ENCODE data around the gene OR10D3. TPM values are rescaled to one million over a fixed set of nuclear protein-coding genes. Genes with fewer than 3 reads are reported as not detected.
A peak's percentile ranks its signal among the peaks of the same experiment; 100 is the strongest.
"Not testable (repeated sequence)": the region's sequence is repeated elsewhere in the genome, so short reads cannot be mapped to it uniquely, and the experiment has no call there.

Gene OR10D3
- total and polyA plus RNA-seq, 8 donors: not detected

DNA sequence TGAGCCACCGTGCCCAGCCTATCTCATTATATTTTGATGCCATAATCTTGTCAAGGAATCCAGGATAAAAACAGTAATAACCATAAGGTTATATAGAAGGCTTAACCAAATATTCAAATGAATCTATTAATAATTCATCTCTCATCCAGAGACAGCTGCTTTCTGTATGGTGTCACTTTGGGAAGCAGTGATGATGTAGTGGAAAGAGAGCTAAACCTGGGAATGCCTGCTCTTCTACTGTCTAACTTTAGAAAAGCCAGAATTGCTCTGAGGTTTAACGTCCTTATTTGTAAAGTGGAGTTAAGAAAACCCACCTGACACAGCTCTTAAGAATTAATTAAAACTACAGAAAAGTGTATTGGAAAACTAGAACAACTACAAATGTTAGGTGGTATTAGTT, 29.3 kb upstream of the OR10D3 start:
- FAIRE-seq: no peak
- ATAC-seq: no peak
- no peak for DNase-seq
- TF ChIP-seq, protein P1, sequence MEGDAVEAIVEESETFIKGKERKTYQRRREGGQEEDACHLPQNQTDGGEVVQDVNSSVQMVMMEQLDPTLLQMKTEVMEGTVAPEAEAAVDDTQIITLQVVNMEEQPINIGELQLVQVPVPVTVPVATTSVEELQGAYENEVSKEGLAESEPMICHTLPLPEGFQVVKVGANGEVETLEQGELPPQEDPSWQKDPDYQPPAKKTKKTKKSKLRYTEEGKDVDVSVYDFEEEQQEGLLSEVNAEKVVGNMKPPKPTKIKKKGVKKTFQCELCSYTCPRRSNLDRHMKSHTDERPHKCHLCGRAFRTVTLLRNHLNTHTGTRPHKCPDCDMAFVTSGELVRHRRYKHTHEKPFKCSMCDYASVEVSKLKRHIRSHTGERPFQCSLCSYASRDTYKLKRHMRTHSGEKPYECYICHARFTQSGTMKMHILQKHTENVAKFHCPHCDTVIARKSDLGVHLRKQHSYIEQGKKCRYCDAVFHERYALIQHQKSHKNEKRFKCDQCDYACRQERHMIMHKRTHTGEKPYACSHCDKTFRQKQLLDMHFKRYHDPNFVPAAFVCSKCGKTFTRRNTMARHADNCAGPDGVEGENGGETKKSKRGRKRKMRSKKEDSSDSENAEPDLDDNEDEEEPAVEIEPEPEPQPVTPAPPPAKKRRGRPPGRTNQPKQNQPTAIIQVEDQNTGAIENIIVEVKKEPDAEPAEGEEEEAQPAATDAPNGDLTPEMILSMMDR (IDR thresholded peaks at IDR 0.05): no peak
- Histone ChIP-seq H3K4me3 (no peak overlapping the region), H3K4me1 (no peaks in the 10 kb centered on the region), H3K9me3 (no peaks in the 10 kb centered on the region), H3K27ac (no peak overlapping the region), H3K27me3 (no peaks in the 10 kb centered on the region), H3K36me3 (no peaks in the 10 kb centered on the region)
- intact Hi-C loops (cut with DNase I): no loop called here
- 55 to 67% methylated on average over 2 of the region's 2 CpGs for WGBS, 2 donors

DNA sequence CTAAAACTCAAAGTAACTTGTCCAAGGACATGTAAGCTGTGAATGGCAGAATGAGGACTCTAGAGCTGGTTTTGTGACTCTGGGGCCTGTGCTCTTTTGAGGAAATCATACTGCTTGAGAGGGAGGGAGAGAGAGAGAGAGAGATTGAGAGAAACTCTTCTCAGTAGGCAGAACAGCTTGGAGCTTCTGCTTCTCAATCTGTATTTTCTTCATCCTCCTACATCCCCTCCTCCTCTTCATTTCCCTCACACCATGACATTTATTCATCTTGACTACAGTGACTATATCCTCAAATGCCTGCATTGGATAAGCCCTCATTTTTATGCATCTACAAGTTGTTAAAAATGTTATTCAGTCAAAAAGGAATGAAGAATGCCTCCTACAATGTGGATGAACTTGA, 23.7 kb upstream of the OR10D3 start:
- H3K4me1 ChIP-seq: no peaks in the 10 kb centered on the region
- no peak for DNase-seq
- H3K36me3 ChIP-seq: no peaks in the 10 kb centered on the region
- no peak overlapping the region for H3K27ac ChIP-seq
- H3K27me3 ChIP-seq: no peaks in the 10 kb centered on the region
- no peak for FAIRE-seq
- no peak for ATAC-seq
- intact Hi-C loops (cut with DNase I): no loop called here
- no peaks in the 10 kb centered on the region for H3K9me3 ChIP-seq
- TF ChIP-seq, protein P1 (IDR thresholded peaks at IDR 0.05): no peak
- H3K4me3 ChIP-seq: no peak overlapping the region

DNA sequence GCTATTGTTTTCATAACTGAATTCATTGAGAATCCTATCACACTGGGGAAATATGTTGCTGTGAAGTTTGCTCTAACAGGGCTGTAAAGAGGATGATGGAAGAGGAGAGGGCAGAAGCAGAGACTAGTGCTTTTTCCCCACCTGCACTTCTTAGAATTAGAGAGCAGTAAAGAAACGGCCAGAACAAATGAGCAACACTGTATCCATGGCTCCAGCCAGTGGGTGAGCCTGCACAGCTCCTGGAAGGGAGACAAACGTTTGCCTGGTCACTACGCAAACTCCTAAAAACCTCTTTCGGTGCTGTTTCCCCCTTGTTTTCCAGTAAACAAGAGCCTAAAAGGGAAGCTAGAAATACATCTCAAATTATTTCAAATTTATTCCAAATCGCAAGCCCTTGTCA, 22.2 kb upstream of the OR10D3 start:
- TF ChIP-seq, protein P1 (IDR thresholded peaks at IDR 0.05): no peak
- ATAC-seq (no peak), FAIRE-seq (no peak), DNase-seq (no peak)
- H3K36me3 ChIP-seq: no peaks in the 10 kb centered on the region
- 62 to 69% methylated on average over 5 of the region's 5 CpGs for WGBS, 2 donors
- no peaks in the 10 kb centered on the region for H3K27me3 ChIP-seq
- no peaks in the 10 kb centered on the region for H3K9me3 ChIP-seq
- no peak overlapping the region for H3K4me3 ChIP-seq
- no peaks in the 10 kb centered on the region for H3K4me1 ChIP-seq
- intact Hi-C loops (cut with DNase I): no loop called here
- no peak overlapping the region for H3K27ac ChIP-seq

DNA sequence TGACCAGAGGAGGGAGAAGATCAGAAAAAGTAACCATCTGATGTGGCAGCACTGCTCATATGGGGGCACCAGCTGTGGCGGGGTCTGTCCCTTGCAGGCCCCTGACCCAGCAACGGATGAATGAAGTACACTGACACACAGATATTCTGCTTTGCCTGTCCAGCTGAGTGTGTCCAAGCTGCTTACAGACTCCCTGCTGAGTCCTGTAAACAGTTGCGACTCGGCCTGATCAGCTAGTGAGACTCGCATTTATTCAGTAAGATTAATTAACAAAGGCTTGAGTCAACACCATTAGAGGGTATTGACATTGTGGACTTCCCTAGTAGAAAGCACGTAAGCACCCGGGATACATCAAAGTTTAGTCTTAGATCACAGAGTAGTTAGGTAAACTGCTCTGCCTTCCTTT, 15.3 kb upstream of the OR10D3 start:
- no peak for DNase-seq
- H3K36me3 ChIP-seq: no peaks in the 10 kb centered on the region
- WGBS, 2 donors: 34 to 40% methylated on average over 7 of the region's 7 CpGs
- H3K4me3 ChIP-seq: no peak overlapping the region
- H3K27me3 ChIP-seq: no peaks in the 10 kb centered on the region
- intact Hi-C loops (cut with DNase I): no loop called here
- H3K4me1 ChIP-seq: no peaks in the 10 kb centered on the region
- peak in 2 of 4 donors; percentile 45 to 67 for ATAC-seq
- no peak overlapping the region for H3K27ac ChIP-seq
- no peaks in the 10 kb centered on the region for H3K9me3 ChIP-seq
- TF ChIP-seq, protein P1 (IDR thresholded peaks at IDR 0.05): no peak
- no peak for FAIRE-seq

DNA sequence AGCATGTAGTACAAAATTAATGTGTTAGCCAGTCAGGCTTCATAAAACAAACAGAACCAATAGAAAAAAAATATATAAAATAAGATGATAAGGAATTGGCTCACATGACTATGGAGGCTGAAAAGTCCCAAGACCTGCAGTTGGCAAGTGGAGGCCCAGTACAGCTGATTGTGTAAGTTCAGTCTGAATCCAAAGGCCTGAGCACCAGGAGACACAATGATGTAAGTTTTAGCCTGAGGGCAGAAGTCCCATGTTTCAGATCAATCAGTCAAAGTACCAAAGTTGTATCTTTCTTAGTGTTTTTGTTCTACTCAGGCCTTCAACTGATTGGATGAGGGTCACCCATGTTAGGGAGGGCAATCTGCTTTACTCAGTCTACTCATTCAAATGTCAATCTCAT, 14.3 kb upstream of the OR10D3 start:
- Histone ChIP-seq H3K27ac (no peak overlapping the region), H3K27me3 (no peaks in the 10 kb centered on the region), H3K9me3 (no peaks in the 10 kb centered on the region), H3K4me1 (no peaks in the 10 kb centered on the region), H3K36me3 (no peaks in the 10 kb centered on the region), H3K4me3 (no peak overlapping the region)
- DNase-seq: no peak
- intact Hi-C loops (cut with DNase I): no loop called here
- no peak for FAIRE-seq
- TF ChIP-seq, protein P1 (IDR thresholded peaks at IDR 0.05): no peak
- ATAC-seq: no peak

DNA sequence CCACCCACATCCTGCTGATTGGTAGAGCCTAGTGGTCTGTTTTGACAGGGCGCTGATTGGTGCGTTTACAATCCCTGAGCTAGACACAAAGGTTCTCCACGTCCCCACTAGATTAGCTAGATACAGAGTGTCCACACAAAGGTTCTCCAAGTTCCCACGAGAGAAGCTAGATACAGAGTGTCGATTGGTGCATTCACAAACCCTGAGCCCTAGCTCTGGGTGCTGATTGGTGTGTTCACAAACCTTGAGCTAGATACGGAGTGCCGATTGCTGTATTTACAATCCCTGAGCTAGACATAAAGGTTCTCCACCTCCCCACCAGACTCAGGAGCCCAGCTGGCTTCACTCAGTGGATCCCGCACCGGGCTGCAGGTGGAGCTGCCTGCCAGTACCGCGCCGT, 12.8 kb upstream of the OR10D3 start:
- H3K4me3 ChIP-seq; H3K27ac ChIP-seq; intact Hi-C loops (cut with DNase I); H3K9me3 ChIP-seq; H3K4me1 ChIP-seq; H3K36me3 ChIP-seq; H3K27me3 ChIP-seq; ATAC-seq; FAIRE-seq; DNase-seq: not testable (repeated sequence)
- 53% methylated on average over 3 of the region's 12 CpGs; no CpG with 5 or more reads in 1 of the 2 donors for WGBS, 2 donors
